SK-N-MC (cell line): Measurements from ENCODE around the gene PLCD1.
A peak's percentile ranks its signal among the peaks of the same experiment; 100 is the strongest.

ENCODE experiments used
- DNase-seq: peaks from one replicate; pipeline ENCODE4 v3.0.0-alpha.2; 2011; ENCODE audit warnings: low read depth, low spot score
- H3K27ac ChIP-seq: fragments of 200-600 bp; sonication (generic); 2 replicates; pipeline ENCODE4 v1.5.1; 2016; ENCODE audit warnings: mixed run types
- H3K36me3 ChIP-seq: fragments of 200-600 bp; sonication (generic); 2 replicates; pipeline ENCODE4 v1.6.1; 2017; ENCODE audit warnings: antibody characterized with exemption, low read length, mixed read lengths; ENCODE audit not compliant: insufficient read depth
- H3K4me3 ChIP-seq: fragments of 200-600 bp; sonication (generic); 2 replicates; pipeline ENCODE4 v1.5.1; 2016
- H3K9ac ChIP-seq: fragments of 200-600 bp; sonication (generic); 2 replicates; pipeline ENCODE4 v1.8.0; 2017; ENCODE audit warnings: mixed run types, mixed read lengths; ENCODE audit not compliant: insufficient read length
- H3K9me3 ChIP-seq: fragments of 200-600 bp; sonication (generic); 2 replicates; pipeline ENCODE4 v1.6.1; 2017; ENCODE audit warnings: low read depth, mild to moderate bottlenecking, antibody characterized with exemption, low read length, moderate library complexity, mixed read lengths
- EZH2 ChIP-seq: fragments of 200-600 bp; sonication (generic); IDR thresholded peaks from one replicate; pipeline ENCODE4 v1.6.1; 2017; ENCODE audit warnings: antibody characterized with exemption
- FOXP2 ChIP-seq: optimal IDR thresholded peaks from 2 replicates; pipeline ENCODE3; 2011; ENCODE audit warnings: mild to moderate bottlenecking, moderate library complexity; ENCODE audit not compliant: insufficient read depth; ENCODE audit errors: extremely low read length, control extremely low read depth
- POLR2AphosphoS5 ChIP-seq: IDR thresholded peaks from 2 replicates; pipeline ENCODE4 v1.6.1; 2012; ENCODE audit warnings: mild to moderate bottlenecking, low read depth, low read length, borderline replicate concordance

Gene PLCD1

DNA sequence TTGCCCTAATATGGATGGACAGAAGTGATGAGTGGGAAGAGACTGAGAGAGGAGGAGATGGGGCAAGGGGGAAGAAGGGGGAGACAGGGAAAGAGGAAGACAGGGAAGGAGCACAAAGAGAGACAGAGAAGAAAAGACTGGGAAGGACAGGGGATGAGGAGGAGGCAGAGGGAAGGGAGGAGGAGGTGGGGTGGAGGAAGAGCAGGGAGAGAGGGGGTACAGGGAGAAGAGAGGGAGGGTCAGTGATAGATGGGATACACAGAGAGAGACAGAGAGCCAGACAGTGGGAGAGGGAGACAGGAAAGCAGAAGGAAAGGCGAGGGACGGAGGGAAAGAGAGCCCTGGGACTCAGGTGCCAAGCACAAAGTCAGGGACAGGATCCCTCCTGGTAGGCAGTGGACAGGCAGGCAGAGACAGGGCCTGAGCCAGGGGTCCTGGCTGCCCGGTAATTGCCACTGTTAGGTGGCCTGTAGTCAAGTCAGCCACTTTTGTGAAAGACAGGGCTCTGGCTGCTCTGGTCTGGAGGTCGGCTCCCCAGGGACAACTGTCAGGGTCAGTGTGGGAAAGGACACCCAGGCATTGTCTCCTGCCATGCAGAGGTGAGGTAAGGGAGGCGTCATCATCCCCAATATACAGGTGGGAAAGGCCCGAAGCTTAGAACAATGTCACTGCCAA lies 29.1 kb downstream of the PLCD1 start:
- TF ChIP-seq FOXP2 (no peak), POLR2AphosphoS5 (no peak), EZH2 (no peak)
- DNase-seq = no peak
- H3K27ac ChIP-seq = no peak overlapping the region
- no peaks in the 10 kb centered on the region for H3K36me3 ChIP-seq
- H3K9me3 ChIP-seq = no peaks in the 10 kb centered on the region
- no peak overlapping the region for H3K9ac ChIP-seq
- no peak overlapping the region for H3K4me3 ChIP-seq

DNA sequence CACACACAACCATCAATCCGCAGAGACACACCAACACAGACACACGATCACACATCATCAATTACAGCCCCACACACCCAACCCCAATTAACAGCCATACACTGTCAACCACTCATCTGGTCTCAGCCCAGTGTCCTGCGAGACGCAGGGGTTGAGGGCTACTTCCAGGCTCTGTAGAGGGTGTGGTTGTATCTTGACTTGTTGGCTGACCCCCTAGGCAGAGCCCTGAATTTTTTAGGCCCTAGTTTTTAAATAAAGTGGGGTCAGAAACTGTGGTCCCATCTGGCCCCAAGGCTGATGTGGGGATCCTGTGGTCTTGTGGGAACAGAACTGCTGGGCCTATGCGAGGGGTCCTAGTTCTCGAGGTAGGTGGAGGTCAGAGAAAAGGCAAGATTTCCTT lies 29.6 kb downstream of the PLCD1 start:
- no peak overlapping the region for H3K27ac ChIP-seq
- H3K36me3 ChIP-seq = no peaks in the 10 kb centered on the region
- TF ChIP-seq POLR2AphosphoS5 (no peak), FOXP2 (no peak), EZH2 (no peak)
- no peak overlapping the region for H3K9ac ChIP-seq
- no peak overlapping the region for H3K4me3 ChIP-seq
- DNase-seq = no peak
- H3K9me3 ChIP-seq = no peaks in the 10 kb centered on the region

DNA sequence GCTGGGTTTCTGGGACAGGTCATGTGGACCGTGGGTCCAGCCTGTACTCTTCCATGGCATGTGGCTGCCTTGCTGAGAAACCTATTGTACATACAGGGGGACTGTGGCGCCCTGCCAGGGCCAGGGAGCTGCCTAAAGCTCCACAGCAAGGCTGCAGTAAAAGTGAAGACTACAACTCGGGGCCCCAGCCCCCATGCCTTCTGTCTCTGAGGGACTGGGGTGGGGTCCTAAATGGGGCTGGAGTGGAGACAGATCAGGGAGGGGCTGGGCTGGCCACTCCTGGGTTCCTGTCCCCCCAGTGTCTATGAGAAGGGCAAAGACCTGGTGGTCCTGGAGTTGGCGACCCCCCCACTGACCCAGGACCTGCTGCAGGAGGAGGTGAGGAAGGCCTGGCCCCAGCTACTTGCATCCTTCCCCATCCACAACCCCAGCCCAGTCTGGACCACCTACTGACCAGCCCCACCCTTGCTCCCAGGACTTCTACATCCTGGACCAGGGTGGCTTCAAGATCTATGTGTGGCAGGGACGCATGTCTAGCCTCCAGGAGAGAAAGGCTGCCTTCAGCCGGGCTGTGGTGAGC lies 31.6 kb downstream of the PLCD1 start:
- no peak overlapping the region for H3K27ac ChIP-seq
- H3K4me3 ChIP-seq = no peak overlapping the region
- H3K9ac ChIP-seq = no peak overlapping the region
- no peaks in the 10 kb centered on the region for H3K36me3 ChIP-seq
- H3K9me3 ChIP-seq = no peaks in the 10 kb centered on the region
- TF ChIP-seq POLR2AphosphoS5 (no peak), EZH2 (no peak), FOXP2 (no peak)
- DNase-seq = no peak

- H3K36me3 ChIP-seq = no peaks in the 10 kb centered on the region
- H3K4me3 ChIP-seq = no peak overlapping the region
- TF ChIP-seq EZH2 (no peak), FOXP2 (no peak), POLR2AphosphoS5 (no peak)
- no peak overlapping the region for H3K27ac ChIP-seq
- no peak for DNase-seq
- H3K9ac ChIP-seq = no peak overlapping the region
- H3K9me3 ChIP-seq = no peaks in the 10 kb centered on the region
Observed at GRCh38 chr3:37997342-37997741, 32.1 kb downstream of the PLCD1 start.

- Histone ChIP-seq H3K4me3 (no peak overlapping the region), H3K27ac (no peak overlapping the region), H3K9me3 (no peaks in the 10 kb centered on the region), H3K36me3 (no peaks in the 10 kb centered on the region), H3K9ac (no peak overlapping the region)
- DNase-seq = peak; percentile 51
- TF ChIP-seq POLR2AphosphoS5 (no peak), FOXP2 (no peak), EZH2 (no peak)
Observed at GRCh38 chr3:37996785-37997301, 32.6 kb downstream of the PLCD1 start.

- Histone ChIP-seq H3K9ac (no peak overlapping the region), H3K9me3 (no peaks in the 10 kb centered on the region)
Observed at GRCh38 chr3:37995652-37996641, 33.5 kb downstream of the PLCD1 start.

GRCh38 chr3:37994639-37994972 lies 34.8 kb downstream of the PLCD1 start:
- DNase-seq = no peak
- Histone ChIP-seq H3K27ac (no peak overlapping the region), H3K36me3 (no peaks in the 10 kb centered on the region), H3K4me3 (peak overlapping the region; percentile 85), H3K9me3 (no peaks in the 10 kb centered on the region), H3K9ac (peak overlapping the region; percentile 71)
- TF ChIP-seq EZH2 (no peak), POLR2AphosphoS5 (no peak), FOXP2 (no peak)

More at GRCh38 chr3:37995652-37996641, 33.5 kb downstream of the PLCD1 start:
- TF ChIP-seq FOXP2 = no peak
- TF ChIP-seq EZH2 = no peak
- TF ChIP-seq POLR2AphosphoS5 = no peak
- DNase-seq = no peak
- Histone ChIP-seq H3K36me3 (no peaks in the 10 kb centered on the region), H3K27ac (no peak overlapping the region), H3K4me3 (no peak overlapping the region)

DNA sequence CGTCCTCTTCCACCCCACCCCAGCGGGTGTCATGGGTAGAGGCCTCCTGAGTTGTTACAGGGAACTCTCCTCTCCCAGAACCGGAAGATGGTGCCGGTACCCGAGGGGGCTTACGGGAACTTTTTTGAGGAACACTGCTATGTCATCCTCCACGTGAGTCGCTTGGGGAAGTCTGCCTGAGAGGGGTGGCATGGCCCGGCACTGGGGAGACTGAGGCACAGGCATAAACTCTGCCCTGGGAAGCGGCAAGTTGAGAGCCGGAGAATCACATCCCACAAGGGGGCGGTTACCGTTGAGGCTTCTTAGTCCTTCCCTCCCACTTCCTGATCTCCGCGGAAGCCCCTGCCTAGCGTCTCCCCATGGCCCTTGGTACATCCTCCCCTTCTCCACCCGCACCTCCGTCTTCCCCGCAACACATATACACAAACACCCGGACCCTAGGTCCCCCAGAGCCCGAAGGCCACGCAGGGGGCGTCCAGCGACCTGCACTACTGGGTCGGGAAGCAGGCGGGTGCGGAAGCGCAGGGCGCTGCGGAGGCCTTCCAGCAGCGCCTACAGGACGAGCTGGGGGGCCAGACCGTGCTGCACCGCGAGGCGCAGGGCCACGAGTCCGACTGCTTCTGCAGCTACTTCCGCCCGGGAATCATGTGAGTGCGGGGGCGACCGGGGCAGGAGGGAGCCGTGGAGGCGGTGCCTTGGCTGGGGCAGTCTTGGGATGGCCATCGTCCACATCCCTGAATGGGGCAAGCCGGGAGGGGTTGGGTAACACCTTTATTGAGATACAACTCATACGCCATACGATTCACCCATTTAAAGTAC lies 35.4 kb downstream of the PLCD1 start:
- H3K4me3 ChIP-seq = peak overlapping the region; percentile 85
- no peaks in the 10 kb centered on the region for H3K9me3 ChIP-seq
- no peak for DNase-seq
- no peak overlapping the region for H3K27ac ChIP-seq
- peak overlapping the region; percentile 71 for H3K9ac ChIP-seq
- no peak for TF ChIP-seq EZH2
- TF ChIP-seq POLR2AphosphoS5 = peak; percentile 88
- H3K36me3 ChIP-seq = no peaks in the 10 kb centered on the region
